ENCODE results near the gene EEPD1.
A peak's percentile ranks its signal among the peaks of the same experiment; 100 is the strongest.
"Not testable (repeated sequence)": the region's sequence is repeated elsewhere in the genome, so short reads cannot be mapped to it uniquely, and the experiment has no call there.

Gene EEPD1

GRCh38 chr7:36129048-36129534 is 24.0 kb upstream of the EEPD1 start:
- DNase-seq: no peak

GRCh38 chr7:36130236-36130945 is 22.7 kb upstream of the EEPD1 start:
- no peak for DNase-seq

- no peak for DNase-seq
These were observed 22.0 kb upstream of the EEPD1 start for GRCh38 chr7:36131026-36131425.

GRCh38 chr7:36131499-36131898 is 21.6 kb upstream of the EEPD1 start:
- DNase-seq: no peak

- no peak for DNase-seq
These were observed 21.0 kb upstream of the EEPD1 start for GRCh38 chr7:36132012-36132411.

- DNase-seq: no peak
These were observed 17.4 kb upstream of the EEPD1 start for GRCh38 chr7:36135700-36136099.

- DNase-seq: no peak
These were observed 15.8 kb upstream of the EEPD1 start for GRCh38 chr7:36137258-36137657.

GRCh38 chr7:36137754-36138153 is 15.3 kb upstream of the EEPD1 start:
- no peak for DNase-seq

GRCh38 chr7:36138209-36138608 is 14.8 kb upstream of the EEPD1 start:
- no peak for DNase-seq

- DNase-seq: no peak
These were observed 11.7 kb upstream of the EEPD1 start for GRCh38 chr7:36141351-36141750.

GRCh38 chr7:36141850-36142249 is 11.2 kb upstream of the EEPD1 start:
- DNase-seq: no peak

- no peak for DNase-seq
These were observed 8.9 kb upstream of the EEPD1 start for GRCh38 chr7:36144189-36144588.

- DNase-seq: no peak
These were observed 7.4 kb upstream of the EEPD1 start for GRCh38 chr7:36145686-36146085.

GRCh38 chr7:36147361-36147760 is 5.7 kb upstream of the EEPD1 start:
- DNase-seq: no peak

GRCh38 chr7:36148422-36149065 is 4.5 kb upstream of the EEPD1 start:
- DNase-seq: no peak

GRCh38 chr7:36149240-36149639 is 3.8 kb upstream of the EEPD1 start:
- DNase-seq: not testable (repeated sequence)

- no peak for DNase-seq
These were observed 3.2 kb upstream of the EEPD1 start for GRCh38 chr7:36149694-36150452.

- DNase-seq: no peak
These were observed 916 bp upstream of the EEPD1 start for GRCh38 chr7:36151921-36152755.

- peak; percentile 49 for DNase-seq
These were observed 580 bp downstream of the EEPD1 start for GRCh38 chr7:36153571-36154097.

- no peak for DNase-seq
These were observed 1.5 kb downstream of the EEPD1 start for GRCh38 chr7:36154255-36155212.

- no peak for DNase-seq
These were observed 2.8 kb downstream of the EEPD1 start for GRCh38 chr7:36155811-36156361.
